Measurements from ENCODE around the gene PLCB3.

DNA sequence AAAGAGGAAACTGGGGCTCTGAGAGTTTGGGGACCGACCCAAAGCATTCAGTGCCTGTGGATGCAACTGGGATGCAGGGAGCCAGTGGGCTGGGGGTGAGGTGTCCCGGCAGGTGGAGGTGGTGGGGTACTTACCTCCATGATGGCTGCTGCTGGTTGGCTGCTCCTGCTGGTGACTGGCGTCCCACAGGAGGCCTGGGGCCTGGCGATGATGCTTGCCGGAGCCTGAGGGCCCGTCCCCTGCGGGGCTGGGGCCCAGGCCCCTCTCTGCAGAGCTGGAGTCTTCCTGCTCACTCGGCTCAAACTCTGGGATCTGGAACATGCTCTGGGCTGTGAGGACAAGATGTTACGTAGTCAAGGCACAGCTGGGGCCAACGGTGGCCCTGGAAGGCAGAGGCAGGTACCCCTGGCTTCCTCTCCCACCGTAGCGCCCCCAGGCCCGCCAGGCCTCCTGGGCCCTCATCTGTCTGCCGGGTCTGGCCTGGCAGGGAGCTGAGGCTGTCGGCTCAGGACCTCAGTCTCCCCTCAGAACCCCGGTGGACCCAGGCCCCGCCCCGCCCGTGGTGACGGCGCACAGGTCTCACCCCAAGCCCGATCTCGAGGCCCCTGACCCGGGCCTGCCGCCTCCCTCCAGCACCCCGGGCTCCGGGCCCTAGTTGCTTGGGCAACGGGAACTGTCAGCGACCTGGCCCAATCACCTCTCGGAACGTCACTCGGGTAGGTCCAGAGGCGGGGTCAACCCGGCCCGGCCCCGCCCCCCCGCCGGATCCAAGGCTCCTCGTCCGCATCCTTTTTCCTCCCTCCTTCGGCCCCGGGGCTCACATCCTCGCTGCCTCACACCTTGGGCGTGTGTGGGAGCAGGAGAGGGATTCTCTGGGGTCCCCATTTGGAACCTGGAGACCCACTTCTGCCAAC lies 33.0 kb downstream of the PLCB3 start, which contains the start of gene BAD:
- TF ChIP-seq, protein P1, sequence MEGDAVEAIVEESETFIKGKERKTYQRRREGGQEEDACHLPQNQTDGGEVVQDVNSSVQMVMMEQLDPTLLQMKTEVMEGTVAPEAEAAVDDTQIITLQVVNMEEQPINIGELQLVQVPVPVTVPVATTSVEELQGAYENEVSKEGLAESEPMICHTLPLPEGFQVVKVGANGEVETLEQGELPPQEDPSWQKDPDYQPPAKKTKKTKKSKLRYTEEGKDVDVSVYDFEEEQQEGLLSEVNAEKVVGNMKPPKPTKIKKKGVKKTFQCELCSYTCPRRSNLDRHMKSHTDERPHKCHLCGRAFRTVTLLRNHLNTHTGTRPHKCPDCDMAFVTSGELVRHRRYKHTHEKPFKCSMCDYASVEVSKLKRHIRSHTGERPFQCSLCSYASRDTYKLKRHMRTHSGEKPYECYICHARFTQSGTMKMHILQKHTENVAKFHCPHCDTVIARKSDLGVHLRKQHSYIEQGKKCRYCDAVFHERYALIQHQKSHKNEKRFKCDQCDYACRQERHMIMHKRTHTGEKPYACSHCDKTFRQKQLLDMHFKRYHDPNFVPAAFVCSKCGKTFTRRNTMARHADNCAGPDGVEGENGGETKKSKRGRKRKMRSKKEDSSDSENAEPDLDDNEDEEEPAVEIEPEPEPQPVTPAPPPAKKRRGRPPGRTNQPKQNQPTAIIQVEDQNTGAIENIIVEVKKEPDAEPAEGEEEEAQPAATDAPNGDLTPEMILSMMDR (IDR thresholded peaks at IDR 0.05; ENCODE audit: insufficient read depth, low read length, poor library complexity, severe bottlenecking) = no peak
- TF ChIP-seq EZH2phosphoT487 (conservative IDR thresholded peaks at IDR 0.05; ENCODE audit: low read length) = no peak
